Ishikawa (cell line): ENCODE measurements around the gene NDUFA9.

Experiments
- CEBPB ChIP-seq: IDR thresholded peaks from 2 replicates; pipeline ENCODE4 v1.6.1; 2012
- CREB1 ChIP-seq: IDR thresholded peaks from 2 replicates; pipeline ENCODE4 v1.6.1; 2012; ENCODE audit warnings: low read depth
- EGR1 ChIP-seq: IDR thresholded peaks from 2 replicates; pipeline ENCODE4 v1.6.1; 2012
- EP300 ChIP-seq: IDR thresholded peaks from 2 replicates; pipeline ENCODE4 v1.6.1; 2012; ENCODE audit warnings: borderline replicate concordance
- FOXM1 ChIP-seq: IDR thresholded peaks from 2 replicates; pipeline ENCODE4 v1.6.1; 2012; ENCODE audit warnings: low read depth, borderline replicate concordance
- MAX ChIP-seq: IDR thresholded peaks from 2 replicates; pipeline ENCODE4 v1.6.1; 2012
- NFIC ChIP-seq: IDR thresholded peaks from 2 replicates; pipeline ENCODE4 v1.6.1; 2012
- RAD21 ChIP-seq: IDR thresholded peaks from 2 replicates; pipeline ENCODE4 v1.6.1; 2012; ENCODE audit warnings: low read depth
- TAF1 ChIP-seq: IDR thresholded peaks from 2 replicates; pipeline ENCODE4 v1.6.1; 2012; ENCODE audit warnings: low read depth, mild to moderate bottlenecking
- TCF12 ChIP-seq: IDR thresholded peaks from 2 replicates; pipeline ENCODE4 v1.6.1; 2012; ENCODE audit warnings: low read depth
- TEAD4 ChIP-seq: IDR thresholded peaks from 2 replicates; pipeline ENCODE4 v1.6.1; 2012
- YY1 ChIP-seq: IDR thresholded peaks from 2 replicates; pipeline ENCODE4 v1.6.1; 2012; ENCODE audit warnings: low read depth
- ZBTB7A ChIP-seq: IDR thresholded peaks from 2 replicates; pipeline ENCODE4 v1.6.1; 2012; ENCODE audit warnings: low read depth
- TF ChIP-seq, protein P1 (sequence below): IDR thresholded peaks from 2 replicates; pipeline ENCODE4 v1.6.1; 2012
- TF ChIP-seq, protein P2 (sequence below): IDR thresholded peaks from 2 replicates; pipeline ENCODE4 v1.6.1; 2012; ENCODE audit warnings: low read depth, mild to moderate bottlenecking

NDUFA9 gene

DNA sequence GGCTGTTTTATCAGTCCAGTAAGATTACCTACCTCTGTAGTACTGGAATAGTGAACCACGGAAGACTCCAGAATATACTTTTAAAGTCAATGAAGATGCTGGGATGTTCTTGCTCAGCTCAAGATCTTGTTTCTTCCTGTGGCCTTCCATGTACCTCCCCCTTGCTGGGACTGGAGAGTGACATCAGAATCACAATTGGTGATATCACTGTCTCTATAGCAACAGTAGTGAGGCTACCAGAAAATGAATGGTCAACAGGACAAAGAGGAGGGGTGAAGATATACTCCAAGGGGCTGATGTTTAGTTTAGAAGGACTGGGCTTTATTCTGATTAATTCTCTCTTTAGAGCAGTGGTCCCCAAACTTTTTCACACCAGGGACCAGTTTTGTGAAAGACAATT lies 3.9 kb upstream of the NDUFA9 start:
- TF ChIP-seq RAD21, result no peak
- no peak for TF ChIP-seq EGR1
- TF ChIP-seq CREB1, result no peak
- TF ChIP-seq TEAD4, result no peak
- TF ChIP-seq MAX, result no peak
- no peak for TF ChIP-seq FOXM1
- TF ChIP-seq, protein P1, sequence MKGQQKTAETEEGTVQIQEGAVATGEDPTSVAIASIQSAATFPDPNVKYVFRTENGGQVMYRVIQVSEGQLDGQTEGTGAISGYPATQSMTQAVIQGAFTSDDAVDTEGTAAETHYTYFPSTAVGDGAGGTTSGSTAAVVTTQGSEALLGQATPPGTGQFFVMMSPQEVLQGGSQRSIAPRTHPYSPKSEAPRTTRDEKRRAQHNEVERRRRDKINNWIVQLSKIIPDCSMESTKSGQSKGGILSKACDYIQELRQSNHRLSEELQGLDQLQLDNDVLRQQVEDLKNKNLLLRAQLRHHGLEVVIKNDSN, result no peak
- no peak for TF ChIP-seq NFIC
- no peak for TF ChIP-seq TAF1
- TF ChIP-seq ZBTB7A, result no peak
- no peak for TF ChIP-seq EP300
- TF ChIP-seq, protein P2, sequence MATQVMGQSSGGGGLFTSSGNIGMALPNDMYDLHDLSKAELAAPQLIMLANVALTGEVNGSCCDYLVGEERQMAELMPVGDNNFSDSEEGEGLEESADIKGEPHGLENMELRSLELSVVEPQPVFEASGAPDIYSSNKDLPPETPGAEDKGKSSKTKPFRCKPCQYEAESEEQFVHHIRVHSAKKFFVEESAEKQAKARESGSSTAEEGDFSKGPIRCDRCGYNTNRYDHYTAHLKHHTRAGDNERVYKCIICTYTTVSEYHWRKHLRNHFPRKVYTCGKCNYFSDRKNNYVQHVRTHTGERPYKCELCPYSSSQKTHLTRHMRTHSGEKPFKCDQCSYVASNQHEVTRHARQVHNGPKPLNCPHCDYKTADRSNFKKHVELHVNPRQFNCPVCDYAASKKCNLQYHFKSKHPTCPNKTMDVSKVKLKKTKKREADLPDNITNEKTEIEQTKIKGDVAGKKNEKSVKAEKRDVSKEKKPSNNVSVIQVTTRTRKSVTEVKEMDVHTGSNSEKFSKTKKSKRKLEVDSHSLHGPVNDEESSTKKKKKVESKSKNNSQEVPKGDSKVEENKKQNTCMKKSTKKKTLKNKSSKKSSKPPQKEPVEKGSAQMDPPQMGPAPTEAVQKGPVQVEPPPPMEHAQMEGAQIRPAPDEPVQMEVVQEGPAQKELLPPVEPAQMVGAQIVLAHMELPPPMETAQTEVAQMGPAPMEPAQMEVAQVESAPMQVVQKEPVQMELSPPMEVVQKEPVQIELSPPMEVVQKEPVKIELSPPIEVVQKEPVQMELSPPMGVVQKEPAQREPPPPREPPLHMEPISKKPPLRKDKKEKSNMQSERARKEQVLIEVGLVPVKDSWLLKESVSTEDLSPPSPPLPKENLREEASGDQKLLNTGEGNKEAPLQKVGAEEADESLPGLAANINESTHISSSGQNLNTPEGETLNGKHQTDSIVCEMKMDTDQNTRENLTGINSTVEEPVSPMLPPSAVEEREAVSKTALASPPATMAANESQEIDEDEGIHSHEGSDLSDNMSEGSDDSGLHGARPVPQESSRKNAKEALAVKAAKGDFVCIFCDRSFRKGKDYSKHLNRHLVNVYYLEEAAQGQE, result no peak

DNA sequence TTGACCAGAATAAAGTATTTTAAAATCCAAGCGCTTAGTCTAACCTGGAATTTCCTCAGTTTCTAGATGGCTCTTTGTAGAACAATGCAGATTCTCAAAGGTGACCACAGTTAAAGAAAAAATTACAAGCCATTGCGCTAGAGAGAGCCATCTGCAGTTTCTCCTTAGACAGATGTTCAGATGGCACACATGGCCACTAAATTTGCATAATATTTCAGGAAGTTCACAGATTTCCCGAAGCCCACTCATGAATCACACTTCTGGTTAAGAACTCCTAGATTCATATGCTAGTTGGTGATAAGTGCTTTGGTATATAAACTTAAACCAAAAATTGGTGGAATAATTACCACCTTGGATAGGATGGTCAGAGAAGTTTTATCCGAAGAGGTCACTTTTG lies 812 bp upstream of the NDUFA9 start:
- TF ChIP-seq CEBPB, result no peak
- no peak for TF ChIP-seq EGR1
- no peak for TF ChIP-seq TCF12
- TF ChIP-seq FOXM1, result no peak
- TF ChIP-seq MAX, result no peak
- TF ChIP-seq RAD21, result no peak
- TF ChIP-seq, protein P2, result no peak

DNA sequence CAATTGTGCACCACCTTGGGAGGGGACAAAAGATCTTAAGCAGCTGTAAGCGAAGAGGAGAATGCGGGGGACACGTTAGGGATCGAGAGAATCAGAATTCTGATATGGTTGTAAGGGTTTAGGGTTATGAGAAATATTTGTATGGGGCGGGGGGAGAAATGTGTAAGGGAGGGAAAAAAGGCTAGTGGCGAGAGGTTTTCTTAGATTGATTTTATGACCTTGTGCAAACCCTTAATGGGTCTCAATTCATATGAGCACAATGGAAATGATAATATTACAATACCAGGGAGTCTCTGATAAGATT lies 396 bp downstream of the NDUFA9 start:
- TF ChIP-seq, protein P1, result no peak
- TF ChIP-seq MAX (no peak), ZBTB7A (no peak), CREB1 (no peak), FOXM1 (no peak), YY1 (no peak), RAD21 (no peak), TCF12 (no peak), NFIC (no peak), TEAD4 (no peak), TAF1 (no peak), CEBPB (no peak), EP300 (no peak), EGR1 (no peak)
- TF ChIP-seq, protein P2, result no peak

DNA sequence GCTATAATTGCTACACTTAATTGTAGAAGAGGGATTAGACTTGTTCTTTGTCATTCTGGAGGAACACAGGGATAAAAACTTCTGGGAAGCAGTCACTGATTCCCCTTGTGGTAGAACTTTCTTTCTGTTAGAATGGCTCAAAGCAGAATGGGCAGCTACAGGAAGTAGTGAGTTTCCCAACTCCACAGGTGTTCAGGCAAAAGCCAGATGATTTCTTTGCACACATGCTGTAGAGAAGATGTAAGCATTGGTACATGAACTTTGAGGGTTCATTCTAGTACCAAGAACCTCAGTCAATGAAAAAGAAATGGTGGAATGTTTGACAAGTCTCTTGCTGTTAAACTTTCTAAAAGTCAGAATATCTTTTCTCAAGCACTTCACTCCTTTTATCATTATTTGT lies 4.3 kb downstream of the NDUFA9 start:
- TF ChIP-seq ZBTB7A (no peak), EGR1 (no peak), EP300 (no peak), TEAD4 (no peak)

DNA sequence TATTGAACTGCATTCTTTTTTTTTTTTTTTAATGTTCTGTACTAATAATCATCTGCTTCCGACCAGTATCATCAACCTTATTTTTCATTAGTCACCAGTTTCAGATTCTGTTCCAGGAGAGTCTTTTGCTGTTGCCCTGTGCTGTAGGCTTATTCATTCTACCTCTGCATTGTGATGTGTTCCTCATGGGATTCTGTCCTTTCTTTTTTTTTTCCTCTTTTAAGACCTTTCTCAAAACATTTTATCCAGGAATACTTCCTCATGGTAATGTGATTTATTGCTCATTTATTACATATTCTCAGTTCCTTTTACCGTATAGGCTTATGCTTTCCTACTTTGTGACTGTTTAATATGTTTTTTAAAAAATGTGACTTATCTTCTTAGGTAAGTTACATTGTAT lies 4.8 kb downstream of the NDUFA9 start:
- TF ChIP-seq FOXM1 (no peak), CREB1 (no peak), TAF1 (no peak), YY1 (no peak), TCF12 (no peak), MAX (no peak), EP300 (no peak), CEBPB (no peak), RAD21 (no peak), ZBTB7A (no peak), NFIC (no peak), TEAD4 (no peak), EGR1 (no peak)
- TF ChIP-seq, protein P1, result no peak
- TF ChIP-seq, protein P2, result no peak
